ENCODE results near the gene SLC35D2.

DNA sequence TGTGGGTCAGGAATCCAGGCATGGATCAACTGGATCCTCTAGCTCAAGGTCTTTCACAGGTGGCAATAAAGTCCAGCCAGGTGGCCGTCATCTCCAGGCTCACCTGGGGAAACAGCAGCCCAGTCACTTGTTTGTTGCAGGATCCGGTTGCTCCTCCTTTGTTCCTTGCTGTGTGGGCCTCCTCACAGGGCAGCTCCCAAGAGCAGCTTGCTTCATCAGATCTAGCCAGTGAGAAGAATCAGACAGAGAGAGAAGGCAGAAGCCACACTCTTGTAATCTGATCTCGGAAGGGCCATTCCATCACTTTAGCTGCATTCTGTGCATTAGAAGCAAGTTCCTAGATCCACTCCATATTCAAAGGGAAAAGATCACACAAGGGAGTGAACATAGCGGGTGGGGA, 78.3 kb downstream of the SLC35D2 start:
- TF ChIP-seq, protein P1, sequence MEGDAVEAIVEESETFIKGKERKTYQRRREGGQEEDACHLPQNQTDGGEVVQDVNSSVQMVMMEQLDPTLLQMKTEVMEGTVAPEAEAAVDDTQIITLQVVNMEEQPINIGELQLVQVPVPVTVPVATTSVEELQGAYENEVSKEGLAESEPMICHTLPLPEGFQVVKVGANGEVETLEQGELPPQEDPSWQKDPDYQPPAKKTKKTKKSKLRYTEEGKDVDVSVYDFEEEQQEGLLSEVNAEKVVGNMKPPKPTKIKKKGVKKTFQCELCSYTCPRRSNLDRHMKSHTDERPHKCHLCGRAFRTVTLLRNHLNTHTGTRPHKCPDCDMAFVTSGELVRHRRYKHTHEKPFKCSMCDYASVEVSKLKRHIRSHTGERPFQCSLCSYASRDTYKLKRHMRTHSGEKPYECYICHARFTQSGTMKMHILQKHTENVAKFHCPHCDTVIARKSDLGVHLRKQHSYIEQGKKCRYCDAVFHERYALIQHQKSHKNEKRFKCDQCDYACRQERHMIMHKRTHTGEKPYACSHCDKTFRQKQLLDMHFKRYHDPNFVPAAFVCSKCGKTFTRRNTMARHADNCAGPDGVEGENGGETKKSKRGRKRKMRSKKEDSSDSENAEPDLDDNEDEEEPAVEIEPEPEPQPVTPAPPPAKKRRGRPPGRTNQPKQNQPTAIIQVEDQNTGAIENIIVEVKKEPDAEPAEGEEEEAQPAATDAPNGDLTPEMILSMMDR (IDR thresholded peaks at IDR 0.05 in 2 of 3, conservative IDR thresholded peaks at IDR 0.05 in 1 of 3; ENCODE audit: borderline replicate concordance in 1 of 3, insufficient read depth in 1 of 3, low read depth in 2 of 3, low read length in 2 of 3), result no peak
- TF ChIP-seq, protein P2, sequence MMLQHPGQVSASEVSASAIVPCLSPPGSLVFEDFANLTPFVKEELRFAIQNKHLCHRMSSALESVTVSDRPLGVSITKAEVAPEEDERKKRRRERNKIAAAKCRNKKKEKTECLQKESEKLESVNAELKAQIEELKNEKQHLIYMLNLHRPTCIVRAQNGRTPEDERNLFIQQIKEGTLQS (IDR thresholded peaks at IDR 0.05), result no peak
- TF ChIP-seq RAD21 (IDR thresholded peaks at IDR 0.05; ENCODE audit: low read depth) (no peak), EZH2phosphoT487 (IDR thresholded peaks at IDR 0.05; ENCODE audit: borderline replicate concordance) (no peak), POLR2A (IDR thresholded peaks at IDR 0.05; ENCODE audit: borderline replicate concordance, extremely low read depth, insufficient read depth, insufficient read length) (no peak)
